OCI-LY1 (cell line): Measurements from ENCODE around the gene RNF168.

ENCODE experiments used
- H2AFZ ChIP-seq: fragments of 200-600 bp; sonication (generic), shearing (Covaris generic); 2 replicates; pipeline ENCODE4 v1.6.0; 2014; ENCODE audit warnings: antibody characterized with exemption, mild to moderate bottlenecking, low read length
- H3F3A ChIP-seq: fragments of 200-600 bp; sonication (generic), shearing (Covaris generic); 2 replicates; pipeline ENCODE4 v1.6.0; 2014; ENCODE audit warnings: mild to moderate bottlenecking, antibody characterized with exemption, low read length, moderate library complexity; ENCODE audit not compliant: insufficient read depth
- H3K27ac ChIP-seq: fragments of 200-600 bp; sonication (generic); 2 replicates; pipeline ENCODE4 v1.5.1; 2014; ENCODE audit warnings: low read length, mixed run types, mild to moderate bottlenecking, low read depth; ENCODE audit not compliant: poor library complexity, severe bottlenecking
- H3K27me3 ChIP-seq: fragments of 200-600 bp; sonication (generic); 2 replicates; pipeline ENCODE4 v1.6.0; 2014; ENCODE audit warnings: antibody characterized with exemption, mild to moderate bottlenecking, low read length, moderate library complexity; ENCODE audit not compliant: insufficient read depth
- H3K36me3 ChIP-seq: fragments of 200-600 bp; sonication (generic); 2 replicates; pipeline ENCODE4 v1.6.1; 2014; ENCODE audit warnings: mild to moderate bottlenecking, antibody characterized with exemption, low read length, moderate library complexity, mixed read lengths; ENCODE audit not compliant: insufficient read depth
- H3K4me1 ChIP-seq: fragments of 200-600 bp; sonication (generic); 2 replicates; pipeline ENCODE4 v1.5.1; 2014; ENCODE audit warnings: mild to moderate bottlenecking, low read length, moderate library complexity; ENCODE audit not compliant: insufficient read depth, severe bottlenecking
- H3K4me2 ChIP-seq: fragments of 200-600 bp; sonication (generic), shearing (Covaris generic); 2 replicates; pipeline ENCODE4 v1.6.1; 2014; ENCODE audit warnings: low read length
- H3K4me3 ChIP-seq: fragments of 200-600 bp; sonication (generic); 2 replicates; pipeline ENCODE4 v1.5.1; 2014; ENCODE audit warnings: low read length, low read depth, mild to moderate bottlenecking, mixed read lengths; ENCODE audit not compliant: poor library complexity, severe bottlenecking
- H3K79me2 ChIP-seq: fragments of 200-600 bp; shearing (Covaris generic); 2 replicates; pipeline ENCODE4 v1.6.1; 2016; ENCODE audit warnings: mixed run types, low read length, mixed read lengths; ENCODE audit not compliant: insufficient read depth
- H3K9ac ChIP-seq: fragments of 200-600 bp; sonication (generic), shearing (Covaris generic); 2 replicates; pipeline ENCODE4 v1.6.1; 2014; ENCODE audit warnings: mild to moderate bottlenecking, low read length, mixed read lengths
- H3K9me2 ChIP-seq: fragments of 200-600 bp; sonication (generic), shearing (Covaris generic); 2 replicates; pipeline ENCODE4 v1.6.1; 2014; ENCODE audit warnings: low read depth, mild to moderate bottlenecking, low read length, mixed read lengths
- H3K9me3 ChIP-seq: fragments of 200-600 bp; shearing (Covaris generic); 2 replicates; pipeline ENCODE4 v1.6.1; 2014; ENCODE audit warnings: low read length, mixed read lengths
- H4K20me1 ChIP-seq: fragments of 200-600 bp; sonication (generic), shearing (Covaris generic); 2 replicates; pipeline ENCODE4 v1.6.0; 2016; ENCODE audit warnings: mild to moderate bottlenecking, low read length; ENCODE audit not compliant: insufficient read depth
- EZH2 ChIP-seq: fragments of 200-600 bp; sonication (generic), shearing (Covaris generic); IDR thresholded peaks from 2 replicates; pipeline ENCODE4 v1.8.0; 2017; ENCODE audit warnings: borderline replicate concordance, mixed run types, mild to moderate bottlenecking, antibody characterized with exemption, low read length, moderate library complexity, mixed read lengths
- TF ChIP-seq, protein P1 (sequence below): fragments of 200-600 bp; sonication (generic), shearing (Covaris generic); IDR thresholded peaks from 2 replicates; pipeline ENCODE4 v1.5.1; 2017; ENCODE audit warnings: mild to moderate bottlenecking, antibody characterized with exemption, low read length, moderate library complexity, mixed read lengths

Gene RNF168

DNA sequence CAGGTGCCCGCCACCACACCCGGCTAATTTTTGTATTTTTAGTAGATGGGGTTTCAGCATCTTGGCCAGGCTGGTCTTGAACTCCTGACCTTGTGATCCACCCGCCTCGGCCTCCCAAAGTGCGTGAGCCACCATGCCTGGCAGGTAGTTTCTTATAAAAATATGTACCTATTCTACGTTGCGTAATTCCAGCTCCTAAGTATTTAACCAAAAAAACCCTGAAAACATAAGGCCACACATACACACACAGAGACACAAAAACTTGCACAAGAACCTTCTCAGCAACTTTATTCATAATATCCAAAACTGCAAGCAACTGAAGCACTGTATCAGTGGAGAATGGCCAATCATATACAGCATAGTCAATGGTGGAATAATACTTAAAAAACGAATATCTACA is 5.3 kb downstream of the RNF168 start:
- H3K9me2 ChIP-seq: no peaks in the 10 kb centered on the region
- H3K27me3 ChIP-seq: no peaks in the 10 kb centered on the region
- no peak overlapping the region for H2AFZ ChIP-seq
- no peak overlapping the region for H3K27ac ChIP-seq
- no peak overlapping the region for H3K9ac ChIP-seq
- H3K4me3 ChIP-seq: no peak overlapping the region
- H3K9me3 ChIP-seq: peaks cover 28% of the 10 kb centered on the region
- H3F3A ChIP-seq: no peaks in the 10 kb centered on the region
- TF ChIP-seq, protein P1, sequence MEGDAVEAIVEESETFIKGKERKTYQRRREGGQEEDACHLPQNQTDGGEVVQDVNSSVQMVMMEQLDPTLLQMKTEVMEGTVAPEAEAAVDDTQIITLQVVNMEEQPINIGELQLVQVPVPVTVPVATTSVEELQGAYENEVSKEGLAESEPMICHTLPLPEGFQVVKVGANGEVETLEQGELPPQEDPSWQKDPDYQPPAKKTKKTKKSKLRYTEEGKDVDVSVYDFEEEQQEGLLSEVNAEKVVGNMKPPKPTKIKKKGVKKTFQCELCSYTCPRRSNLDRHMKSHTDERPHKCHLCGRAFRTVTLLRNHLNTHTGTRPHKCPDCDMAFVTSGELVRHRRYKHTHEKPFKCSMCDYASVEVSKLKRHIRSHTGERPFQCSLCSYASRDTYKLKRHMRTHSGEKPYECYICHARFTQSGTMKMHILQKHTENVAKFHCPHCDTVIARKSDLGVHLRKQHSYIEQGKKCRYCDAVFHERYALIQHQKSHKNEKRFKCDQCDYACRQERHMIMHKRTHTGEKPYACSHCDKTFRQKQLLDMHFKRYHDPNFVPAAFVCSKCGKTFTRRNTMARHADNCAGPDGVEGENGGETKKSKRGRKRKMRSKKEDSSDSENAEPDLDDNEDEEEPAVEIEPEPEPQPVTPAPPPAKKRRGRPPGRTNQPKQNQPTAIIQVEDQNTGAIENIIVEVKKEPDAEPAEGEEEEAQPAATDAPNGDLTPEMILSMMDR: no peak
- no peak for TF ChIP-seq EZH2
- peaks cover 100% of the 10 kb centered on the region for H3K79me2 ChIP-seq
- peaks cover 12% of the 10 kb centered on the region for H3K4me1 ChIP-seq
- no peaks in the 10 kb centered on the region; the same call in 1 of the 2 replicates for H4K20me1 ChIP-seq
- no peak overlapping the region for H3K4me2 ChIP-seq
- peaks cover 88% of the 10 kb centered on the region for H3K36me3 ChIP-seq

DNA sequence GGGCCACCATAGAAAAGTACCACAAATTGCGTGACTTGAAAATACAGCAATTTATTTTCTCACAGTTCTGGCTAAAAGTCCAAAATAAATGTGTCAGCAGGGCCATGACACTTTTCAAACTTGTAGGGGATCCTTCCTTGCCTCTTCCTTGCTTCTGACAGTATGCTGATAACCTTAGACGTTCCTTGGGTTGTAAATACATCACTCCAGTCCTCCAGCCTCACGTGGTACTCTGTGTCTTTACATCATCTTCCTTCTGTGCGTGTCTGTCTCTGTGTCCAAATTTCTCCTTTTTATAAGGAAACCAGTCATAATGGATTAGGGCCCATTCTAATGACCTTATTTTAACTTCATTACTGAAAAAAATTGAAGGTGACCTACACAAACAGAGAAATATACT is 7.4 kb downstream of the RNF168 start:
- H3F3A ChIP-seq: no peaks in the 10 kb centered on the region

DNA sequence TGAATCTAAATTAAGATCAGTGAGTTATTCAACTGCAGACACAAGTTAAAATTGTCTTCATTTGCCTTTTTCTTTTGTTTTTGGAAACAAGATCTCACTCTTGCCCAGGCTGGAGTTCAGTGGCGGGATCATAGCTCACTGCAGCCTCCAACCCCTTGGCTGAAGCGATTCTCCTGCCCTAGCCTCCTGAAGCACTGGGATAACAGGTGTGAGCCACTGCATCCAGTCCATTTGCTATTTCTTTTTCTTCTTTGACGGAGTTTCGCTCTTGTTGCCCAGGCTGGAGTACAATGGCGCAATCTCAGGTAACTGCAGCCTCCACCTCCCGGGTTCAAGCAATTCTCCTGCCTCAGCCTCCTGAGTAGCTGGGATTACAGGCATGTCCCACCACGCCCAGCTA is 10.3 kb downstream of the RNF168 start:
- TF ChIP-seq, protein P1: no peak
- TF ChIP-seq EZH2: no peak
- Histone ChIP-seq H3K4me2 (no peak overlapping the region), H3K27ac (no peak overlapping the region), H2AFZ (no peak overlapping the region), H4K20me1 (no peaks in the 10 kb centered on the region), H3K4me3 (no peak overlapping the region), H3K9ac (no peak overlapping the region), H3K9me2 (no peaks in the 10 kb centered on the region), H3K4me1 (no peaks in the 10 kb centered on the region), H3K36me3 (peaks cover 65% of the 10 kb centered on the region), H3K9me3 (peaks cover 19% of the 10 kb centered on the region; the same call in 1 of the 2 replicates), H3K79me2 (peaks cover 94% of the 10 kb centered on the region), H3K27me3 (no peaks in the 10 kb centered on the region), H3F3A (no peaks in the 10 kb centered on the region)

More for the DNA sequence above, 7.4 kb downstream of the RNF168 start:
- Histone ChIP-seq H3K4me2 (no peak overlapping the region), H3K27ac (no peak overlapping the region), H4K20me1 (no peaks in the 10 kb centered on the region; the same call in 1 of the 2 replicates), H3K9ac (no peak overlapping the region), H3K36me3 (peaks cover 86% of the 10 kb centered on the region), H3K9me3 (peaks cover 31% of the 10 kb centered on the region), H3K4me1 (peaks cover 12% of the 10 kb centered on the region), H2AFZ (no peak overlapping the region), H3K9me2 (no peaks in the 10 kb centered on the region), H3K79me2 (peaks cover 100% of the 10 kb centered on the region), H3K4me3 (no peak overlapping the region), H3K27me3 (no peaks in the 10 kb centered on the region)
- TF ChIP-seq, protein P1: no peak
- no peak for TF ChIP-seq EZH2
